Stimulated activated CD8-positive, alpha-beta memory T cell treated with anti-CD3 and anti-CD28 coated beads, Interleukin-12 subunit alpha, Interleukin-12 subunit beta, amount 100 ng/mL, for 1 hour (primary cell): Measurements from ENCODE around the gene CEP192.
"Not testable (repeated sequence)": the region's sequence is repeated elsewhere in the genome, so short reads cannot be mapped to it uniquely, and the experiment has no call there.

ENCODE experiments used
- DNase-seq: peaks from one replicate; pipeline ENCODE4 v3.0.0-alpha.2; 2020; ENCODE audit warnings: low read depth

Gene CEP192

DNA sequence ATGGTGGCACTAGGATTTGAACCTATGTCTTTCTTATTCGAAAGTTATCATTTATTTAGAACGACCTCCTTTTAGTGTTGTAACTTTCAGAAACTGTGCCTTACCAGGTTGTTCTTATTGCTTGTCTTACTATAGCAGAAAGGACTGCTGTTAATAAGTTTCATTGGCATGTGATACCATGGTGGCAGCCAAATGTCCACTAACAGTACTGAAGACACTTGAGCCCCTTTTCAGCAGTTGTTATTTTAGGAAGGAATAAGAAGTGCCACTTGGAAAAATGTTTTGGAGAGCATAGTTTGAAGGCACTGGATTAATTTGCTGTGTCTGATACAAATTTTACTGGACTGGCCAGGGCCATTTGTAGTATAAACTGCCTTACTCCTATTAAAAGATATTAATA lies 37.7 kb downstream of the CEP192 start:
- no peak for DNase-seq

DNA sequence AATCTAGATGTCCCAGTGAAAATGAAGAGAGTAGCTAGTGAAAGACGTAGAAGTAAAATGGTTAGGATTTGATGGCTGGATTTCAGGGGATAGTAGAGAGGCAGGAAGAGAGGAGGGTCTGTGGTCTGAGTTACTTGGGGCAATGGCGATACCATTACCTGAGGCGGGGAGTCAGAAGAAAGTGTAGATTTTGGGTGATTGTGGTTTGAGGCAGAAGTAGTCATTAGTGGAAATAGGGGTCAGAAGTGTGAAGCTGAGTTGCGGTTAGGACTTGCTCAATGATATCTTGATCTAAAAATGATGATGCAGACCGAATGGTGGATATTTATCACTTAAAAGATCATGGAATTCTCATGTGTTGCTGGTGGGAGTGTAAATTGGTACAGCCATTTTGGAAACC lies 41.0 kb downstream of the CEP192 start:
- no peak for DNase-seq

DNA sequence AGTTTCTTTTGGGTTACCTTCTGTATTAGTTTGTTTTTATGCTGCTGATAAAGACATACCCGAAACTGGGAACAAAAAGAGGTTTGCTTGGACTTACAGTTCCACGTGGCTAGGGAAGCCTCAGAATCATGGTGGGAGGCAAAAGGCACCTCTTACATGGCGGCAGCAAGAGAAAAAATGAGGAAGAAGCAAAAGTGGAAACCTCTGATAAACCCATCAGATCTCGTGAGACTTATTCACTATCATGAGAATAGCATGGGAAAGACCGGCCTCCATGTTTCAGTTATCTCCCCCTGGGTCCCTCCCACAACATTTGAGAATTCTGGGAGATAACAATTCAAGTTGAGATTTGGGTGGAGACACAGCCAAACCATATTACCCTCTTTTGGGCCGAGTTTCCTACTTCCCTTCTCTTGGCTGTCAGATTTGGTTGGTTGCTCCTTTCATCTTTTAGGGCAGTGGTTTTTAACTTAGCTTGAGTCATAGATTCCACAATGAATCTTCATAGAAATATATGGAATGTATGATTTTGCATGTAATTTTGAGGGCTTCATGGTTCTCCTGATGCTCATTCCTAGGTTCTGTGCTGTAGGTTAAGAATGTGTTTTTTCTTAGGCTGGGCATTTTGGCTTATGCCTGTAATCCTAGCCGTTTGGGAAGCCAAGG lies 44.2 kb downstream of the CEP192 start:
- no peak for DNase-seq

DNA sequence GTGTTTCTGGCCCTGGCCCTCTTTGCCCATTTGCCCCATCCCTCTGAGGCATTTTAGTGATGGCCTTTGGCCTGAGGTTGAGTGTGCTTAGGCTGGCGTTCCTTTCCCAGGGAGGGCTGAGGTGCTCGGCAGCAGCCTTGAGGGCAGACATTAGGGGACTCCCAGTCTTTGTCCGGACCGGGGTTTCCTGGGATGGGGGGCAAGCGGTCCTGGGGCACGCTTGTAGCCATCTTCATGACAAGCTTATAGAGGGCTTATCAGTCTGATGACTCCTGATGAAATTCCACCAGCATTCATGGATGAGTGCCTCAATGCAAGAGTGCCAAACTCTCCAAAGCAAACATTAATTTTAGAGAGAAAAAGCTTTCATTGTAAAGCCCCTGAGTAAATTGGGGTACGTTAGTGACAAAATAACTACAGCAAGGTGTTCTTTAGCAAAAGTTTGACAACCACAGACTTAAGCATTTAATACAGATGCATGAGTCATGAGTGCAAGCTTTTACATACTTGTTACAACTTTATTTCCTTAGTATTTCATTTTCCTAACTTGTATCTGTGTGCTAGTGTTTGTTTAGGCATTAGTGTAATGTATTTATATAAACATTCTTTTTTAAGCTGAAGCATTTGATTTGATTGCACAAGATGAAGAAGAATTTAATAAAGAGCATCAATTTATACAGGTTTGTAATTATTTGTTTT lies 45.6 kb downstream of the CEP192 start:
- no peak for DNase-seq

DNA sequence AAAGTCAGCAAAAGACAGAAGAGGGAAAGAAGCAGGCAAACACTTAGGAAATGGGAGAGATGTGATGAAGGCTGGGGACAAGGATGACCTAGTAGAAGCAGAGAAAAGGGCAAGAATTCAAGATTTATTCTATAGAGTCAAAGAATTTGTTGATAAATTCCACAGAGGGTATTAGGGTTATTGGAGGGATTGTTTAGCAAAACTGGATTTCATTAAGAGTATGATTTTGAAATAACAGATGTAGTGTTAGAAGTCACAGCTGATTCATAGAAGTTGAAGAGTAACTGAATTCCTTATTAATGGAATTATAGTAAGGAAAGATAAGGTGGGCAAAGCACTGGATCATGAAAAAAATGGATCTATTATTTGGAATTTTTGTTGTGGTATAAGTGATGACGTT lies 48.6 kb downstream of the CEP192 start:
- DNase-seq: no peak

DNA sequence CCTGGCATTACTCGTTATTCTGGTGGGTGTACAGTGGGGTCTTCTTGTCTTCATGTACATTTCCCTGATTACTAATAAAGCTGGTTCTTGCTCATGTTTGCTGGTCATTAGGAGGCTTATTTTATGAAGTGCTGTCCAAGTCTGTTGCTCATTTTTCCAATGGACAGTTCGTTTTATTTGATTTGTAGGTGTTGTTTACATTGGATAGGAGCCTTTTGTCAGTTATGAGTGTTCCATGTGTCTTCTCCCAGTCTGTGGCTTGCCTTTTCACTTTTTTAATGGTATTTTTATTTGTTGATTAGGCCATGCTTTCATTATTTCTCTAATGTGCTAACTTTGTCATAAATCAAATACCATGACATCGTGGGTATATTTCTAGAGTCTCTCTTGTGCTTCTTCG lies 51.9 kb downstream of the CEP192 start:
- DNase-seq: no peak

DNA sequence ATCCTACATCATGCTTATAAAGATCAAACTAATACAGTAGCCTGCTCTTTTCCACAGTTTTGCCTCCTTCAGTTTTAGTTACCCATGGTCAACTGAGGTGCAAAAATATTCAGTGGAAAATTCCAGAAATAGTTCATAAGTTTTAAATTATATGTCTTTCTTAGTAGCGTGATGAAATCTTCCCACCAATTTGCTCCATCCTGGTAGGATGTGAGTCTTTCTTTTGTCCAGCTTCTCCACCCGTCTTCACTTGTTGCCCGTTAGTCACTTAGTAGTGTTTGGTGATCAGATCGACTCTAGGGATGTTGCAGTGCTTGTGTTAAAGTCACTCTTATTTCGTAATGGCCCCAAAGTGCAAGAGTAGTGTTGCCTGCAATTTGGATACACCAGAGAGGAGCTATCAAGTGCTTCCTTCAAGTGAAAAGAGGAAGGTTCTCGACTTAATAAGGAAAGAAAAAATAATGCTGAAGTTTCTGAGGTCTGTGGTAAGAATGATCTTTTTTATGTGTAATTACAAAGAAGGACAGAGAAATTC lies 57.0 kb downstream of the CEP192 start:
- no peak for DNase-seq

DNA sequence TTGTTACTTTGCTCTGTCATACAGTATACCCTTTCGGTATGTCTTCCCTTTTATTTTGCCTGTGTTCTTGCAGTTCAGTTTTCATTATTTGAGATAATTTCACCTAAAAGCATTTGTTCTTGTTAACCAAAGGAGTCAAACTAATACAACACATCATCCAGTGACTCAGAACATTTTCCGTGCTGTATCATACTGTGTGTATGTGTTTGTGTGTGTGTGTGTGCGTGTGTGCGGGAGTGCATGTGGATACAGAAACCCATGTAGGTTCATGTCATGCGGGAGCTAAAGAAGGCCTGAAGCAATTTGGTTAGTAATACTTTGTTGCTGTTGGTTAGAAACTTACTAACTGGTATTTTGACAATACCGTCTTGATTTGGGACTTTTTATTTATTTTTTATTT lies 60.0 kb downstream of the CEP192 start:
- no peak for DNase-seq

DNA sequence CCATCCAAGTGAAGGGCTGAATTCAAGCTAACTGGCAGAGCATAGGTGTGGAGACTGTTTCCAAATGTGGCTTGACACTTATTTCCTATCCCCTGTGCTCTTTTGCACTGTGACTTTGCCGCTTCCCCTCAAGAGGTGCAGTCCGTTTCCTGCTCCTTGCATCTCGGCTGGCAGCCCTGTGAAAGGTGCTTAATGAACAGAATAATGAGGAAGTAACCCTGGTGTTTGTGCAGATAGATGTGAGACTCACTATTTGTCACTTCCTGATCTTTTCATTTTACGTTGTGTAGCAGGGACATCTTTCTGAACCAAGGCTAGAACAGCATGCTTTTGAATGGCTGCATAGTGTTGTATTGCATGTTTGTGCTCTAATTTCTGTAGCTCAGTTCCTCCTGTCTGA lies 60.8 kb downstream of the CEP192 start:
- no peak for DNase-seq

DNA sequence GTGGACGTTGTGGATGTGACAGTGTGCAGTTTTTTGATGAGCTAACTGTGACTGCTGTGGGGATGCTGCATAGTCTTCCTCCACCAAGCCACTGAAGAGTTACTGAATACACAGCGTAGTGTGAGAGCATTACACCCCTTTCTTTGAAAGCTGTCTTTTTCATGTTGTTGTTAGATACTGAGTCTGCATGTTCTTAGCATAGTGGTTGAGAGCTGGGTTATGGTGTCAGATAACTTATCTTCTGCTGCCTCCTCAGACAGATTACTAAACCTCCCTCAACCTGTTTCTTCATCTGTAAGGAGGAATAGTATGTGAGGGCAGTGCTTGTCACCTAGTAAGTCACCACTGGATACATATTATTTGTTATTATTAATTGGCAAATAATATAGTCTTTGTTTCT lies 63.2 kb downstream of the CEP192 start:
- DNase-seq: no peak

DNA sequence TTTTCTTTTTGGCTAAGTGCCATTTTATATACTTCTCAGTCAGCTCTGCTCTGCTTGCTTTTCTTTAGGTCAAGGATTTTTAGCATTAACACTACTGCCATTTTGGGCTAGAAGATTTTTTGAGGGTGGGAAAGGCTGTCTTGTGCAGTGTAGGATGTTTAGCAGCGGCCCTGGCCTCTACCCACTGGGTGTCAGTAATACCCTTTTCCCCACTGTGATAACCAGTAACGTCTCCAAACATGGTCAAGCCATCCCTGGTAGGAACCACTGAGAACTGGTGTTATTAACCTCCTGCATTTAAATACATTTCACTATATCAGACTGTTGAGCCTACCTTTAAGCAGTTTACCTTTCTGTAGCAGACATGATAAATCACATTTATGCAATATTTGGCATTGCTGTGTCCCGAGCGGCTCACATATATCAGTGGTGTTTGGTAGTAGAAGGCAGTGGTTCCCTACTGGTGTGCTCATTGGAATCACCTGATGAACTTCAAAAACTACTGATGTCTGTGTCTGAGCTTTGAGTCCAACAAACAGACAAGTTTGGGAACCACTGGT lies 70.5 kb downstream of the CEP192 start:
- no peak for DNase-seq

DNA sequence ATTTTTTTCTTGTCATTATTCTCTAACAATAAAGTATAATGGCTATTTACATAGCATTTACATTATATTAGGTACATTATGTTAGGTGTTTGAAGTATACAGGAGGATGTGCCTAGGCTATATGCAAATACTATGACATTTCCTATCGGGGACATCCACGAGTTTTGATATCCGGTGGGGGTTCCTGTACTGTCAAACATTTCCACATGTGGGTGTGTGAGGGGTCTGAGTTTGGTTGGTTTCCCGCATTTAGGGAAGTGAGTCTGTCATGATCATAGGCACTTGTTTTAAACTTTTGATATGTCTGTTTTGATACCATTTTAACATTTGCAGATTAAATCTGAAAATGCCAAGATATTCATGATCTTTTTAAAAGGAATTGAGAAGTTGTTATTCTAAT lies 76.0 kb downstream of the CEP192 start:
- DNase-seq: no peak

DNA sequence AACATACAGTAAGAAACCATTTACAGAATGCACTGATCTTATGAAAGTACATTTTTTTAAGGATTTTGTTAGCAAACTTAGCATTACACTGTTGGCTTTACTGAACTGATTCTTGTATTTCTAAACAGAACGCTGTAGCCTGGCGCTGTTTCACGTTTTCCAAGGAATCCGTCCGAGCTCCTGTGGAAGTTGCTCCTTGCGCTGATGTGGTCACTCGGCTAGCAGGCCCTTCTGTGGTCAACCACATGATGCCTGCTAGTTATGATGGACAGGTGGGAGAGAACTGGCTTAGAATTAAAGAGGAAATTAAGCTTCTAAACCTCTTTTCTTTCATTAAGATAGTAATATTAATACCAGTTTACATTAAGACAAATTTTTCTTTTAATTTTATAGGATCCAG lies 76.8 kb downstream of the CEP192 start:
- no peak for DNase-seq

DNA sequence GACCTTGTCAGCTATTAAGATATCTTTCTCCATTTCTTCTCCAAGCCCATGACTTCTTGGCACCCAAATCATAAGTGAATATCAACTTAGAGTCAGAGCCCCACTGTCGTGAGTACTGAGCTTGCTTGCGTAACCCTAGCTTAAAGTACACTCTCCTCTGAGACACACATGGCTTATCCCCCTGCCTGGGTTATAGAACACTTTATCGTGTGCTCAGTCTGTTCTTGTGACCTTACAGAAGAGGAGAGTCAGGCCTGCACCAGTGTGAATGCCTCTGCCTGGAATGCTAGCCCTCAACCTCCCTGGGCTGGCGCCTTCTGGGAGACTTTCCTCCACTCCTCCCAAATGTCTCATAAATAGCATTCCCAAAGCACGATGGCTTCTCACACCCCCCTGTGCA lies 79.3 kb downstream of the CEP192 start:
- no peak for DNase-seq

DNA sequence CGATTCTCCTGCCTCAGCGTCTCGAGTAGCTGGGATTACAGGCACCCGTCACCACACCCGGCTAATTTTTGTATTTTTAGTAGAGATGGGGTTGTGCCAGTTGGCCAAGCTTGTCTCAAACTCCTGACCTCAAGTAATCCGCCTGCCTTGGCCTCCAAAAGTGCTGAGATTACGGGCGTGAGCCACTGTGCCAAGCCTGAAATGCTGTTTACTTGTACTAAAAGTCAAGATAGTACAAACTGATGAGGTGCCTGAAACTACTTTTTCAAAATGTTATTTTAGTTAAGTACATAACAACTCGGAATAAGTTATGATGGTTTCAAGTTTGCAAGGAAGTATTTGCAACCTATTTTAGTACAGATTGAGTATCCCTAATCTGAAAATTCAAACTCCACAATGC lies 85.7 kb downstream of the CEP192 start:
- no peak for DNase-seq

DNA sequence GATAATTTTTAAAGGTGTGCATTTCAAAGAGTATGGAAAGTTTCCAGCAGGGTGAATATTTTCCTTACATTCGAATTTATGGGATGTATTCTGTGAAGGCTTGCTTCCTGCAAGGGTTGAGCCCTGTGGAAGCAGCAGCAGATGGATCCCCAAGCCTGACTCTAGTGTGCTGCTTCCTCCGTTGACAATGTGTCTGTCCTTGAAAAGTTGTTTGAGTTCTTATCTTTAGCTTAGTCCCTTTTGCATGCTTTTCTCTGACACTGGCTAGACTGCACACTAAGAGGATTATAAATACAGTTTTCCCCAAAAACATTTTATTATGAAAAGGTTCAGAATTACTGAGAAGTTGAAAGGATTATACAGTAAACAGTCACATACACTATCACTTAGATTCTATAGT lies 86.3 kb downstream of the CEP192 start:
- DNase-seq: no peak

DNA sequence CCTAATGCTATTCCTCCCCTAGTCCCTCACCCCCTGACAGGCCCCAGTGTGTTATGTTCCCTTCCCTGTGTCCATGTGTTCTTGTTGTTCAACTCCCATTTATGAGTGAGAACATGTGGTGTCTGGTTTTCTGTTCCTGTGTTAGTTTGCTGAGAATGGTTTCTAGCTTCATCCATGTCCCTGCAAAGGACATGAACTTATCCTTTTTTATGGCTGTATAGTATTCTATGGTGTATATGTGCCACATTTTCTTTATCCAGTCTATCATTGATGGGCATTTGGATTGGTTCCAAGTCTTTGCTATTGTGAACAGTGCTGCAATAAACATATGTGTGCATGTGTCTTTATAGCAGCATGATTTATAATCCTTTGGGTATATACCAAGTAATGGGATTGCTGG lies 86.9 kb downstream of the CEP192 start:
- DNase-seq: not testable (repeated sequence)

DNA sequence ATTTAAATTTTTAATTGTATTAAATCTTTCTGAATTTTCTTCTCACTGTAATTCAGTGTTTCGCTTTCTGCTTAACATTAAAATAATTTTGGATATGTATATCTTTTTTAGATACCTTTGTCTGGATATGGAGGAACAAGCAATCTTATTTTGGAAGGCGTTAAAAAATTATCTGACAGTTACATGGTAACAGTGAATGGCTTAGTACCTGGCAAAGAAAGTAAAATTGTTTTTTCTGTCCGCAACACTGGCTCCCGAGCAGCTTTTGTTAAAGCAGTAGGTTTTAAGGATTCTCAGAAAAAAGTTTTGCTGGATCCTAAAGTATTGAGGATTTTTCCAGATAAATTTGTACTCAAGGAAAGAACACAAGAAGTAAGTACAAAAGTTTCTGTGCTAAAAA lies 95.7 kb downstream of the CEP192 start:
- no peak for DNase-seq

DNA sequence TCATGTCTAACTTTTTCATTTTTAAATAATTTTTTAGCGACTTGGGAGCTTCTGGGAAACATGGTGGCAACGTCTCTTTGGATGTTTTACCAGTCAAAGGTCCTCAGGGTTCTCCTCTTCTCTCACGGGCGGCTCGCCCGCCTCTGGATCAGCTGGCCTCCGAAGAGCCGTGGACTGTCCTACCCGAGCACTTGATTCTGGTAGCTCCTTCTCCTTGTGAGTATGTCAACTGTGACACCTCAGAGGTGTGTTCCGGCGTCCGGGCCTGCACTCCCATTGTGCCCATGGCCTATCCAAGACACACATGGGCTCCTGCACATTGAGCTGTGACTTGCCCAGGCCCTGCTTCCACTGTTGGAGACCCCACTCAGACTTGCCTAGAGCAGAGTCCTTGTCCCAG lies 104.3 kb downstream of the CEP192 start:
- no peak for DNase-seq

DNA sequence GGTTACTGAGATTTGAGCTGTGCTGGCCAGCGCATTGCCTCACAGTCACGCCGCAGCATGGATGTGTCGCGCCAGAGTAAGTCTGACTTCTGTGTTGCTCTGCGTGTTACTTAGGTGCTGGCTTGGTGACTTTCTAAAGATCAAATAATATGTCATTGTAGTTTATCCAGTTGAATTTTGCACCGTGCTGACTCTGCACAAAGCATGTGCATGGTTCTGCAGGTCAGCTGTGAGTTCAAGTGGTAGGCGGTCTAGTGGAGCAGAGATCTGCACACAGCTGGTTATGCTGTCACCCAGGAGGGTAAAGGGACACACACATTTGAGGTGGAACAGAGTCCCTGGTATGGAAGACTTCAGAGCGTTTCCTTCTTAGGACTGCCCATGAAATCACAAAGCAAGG lies 105.1 kb downstream of the CEP192 start:
- DNase-seq: no peak

DNA sequence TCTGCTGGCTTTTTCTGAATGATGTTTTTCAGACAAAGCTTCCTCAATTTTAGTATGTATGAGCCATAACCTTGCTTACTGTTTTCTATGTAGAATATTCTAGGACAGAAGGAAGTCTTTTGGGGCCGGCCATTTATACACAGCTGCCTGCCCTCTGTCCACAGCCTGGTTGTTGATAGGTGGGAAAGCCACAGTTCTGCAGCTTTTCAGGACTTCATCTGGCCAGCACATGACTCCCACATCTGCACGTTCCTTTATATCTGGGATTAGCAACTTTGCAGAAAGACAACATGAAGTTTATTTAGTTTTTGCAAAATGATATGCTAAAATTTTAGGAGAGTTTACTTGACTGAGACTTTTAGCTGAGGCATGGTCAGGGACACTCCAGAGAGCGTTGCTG lies 105.6 kb downstream of the CEP192 start:
- DNase-seq: no peak

DNA sequence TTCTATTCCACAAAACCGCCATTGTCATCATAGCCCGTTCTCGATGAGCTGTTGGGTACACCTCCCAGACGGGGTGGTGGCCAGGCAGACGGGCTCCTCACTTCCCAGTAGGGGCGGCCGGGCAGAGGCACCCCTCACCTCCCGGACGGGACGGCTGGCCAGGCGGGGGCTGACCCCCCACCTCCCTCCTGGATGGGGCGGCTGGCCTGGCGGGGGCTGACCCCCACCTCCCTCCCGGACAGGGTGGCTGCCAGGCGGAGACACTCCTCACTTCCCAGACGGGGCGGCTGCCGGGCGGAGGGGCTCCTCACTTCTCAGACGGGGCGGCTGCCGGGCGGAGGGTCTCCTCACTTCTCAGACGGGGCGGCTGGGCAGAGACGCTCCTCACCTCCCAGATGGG lies 106.9 kb downstream of the CEP192 start:
- DNase-seq: not testable (repeated sequence)

DNA sequence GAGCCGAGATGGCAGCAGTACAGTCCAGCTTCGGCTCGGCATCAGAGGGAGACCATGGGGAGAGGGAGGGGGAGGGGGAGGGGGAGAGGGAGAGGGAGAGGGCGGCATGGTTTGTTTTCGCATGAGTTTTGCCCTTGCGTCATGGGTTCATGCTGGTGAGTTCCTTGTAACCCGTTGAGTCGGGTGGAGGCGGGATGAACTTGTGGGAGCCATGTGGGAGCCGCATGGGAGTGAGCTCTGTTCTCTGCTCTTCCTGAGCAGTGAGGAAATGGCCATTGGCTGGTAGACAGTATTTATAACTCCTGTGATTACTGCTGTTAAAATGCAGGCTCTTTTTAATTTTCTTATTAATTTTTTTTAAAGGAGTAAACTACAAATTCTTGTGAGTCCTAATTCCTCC lies 108.0 kb downstream of the CEP192 start:
- no peak for DNase-seq
